Stimulated activated CD8-positive, alpha-beta memory T cell treated with anti-CD3 and anti-CD28 coated beads, Interleukin-4, amount 100 ng/mL, for 48 hours (primary cell): ENCODE measurements around the gene ANTXRL.
A peak's percentile ranks its signal among the peaks of the same experiment; 100 is the strongest.
"Not testable (repeated sequence)": the region's sequence is repeated elsewhere in the genome, so short reads cannot be mapped to it uniquely, and the experiment has no call there.

Experiments
- DNase-seq: peaks from one replicate; pipeline ENCODE4 v3.0.0-alpha.2; 2020

ANTXRL gene

DNA sequence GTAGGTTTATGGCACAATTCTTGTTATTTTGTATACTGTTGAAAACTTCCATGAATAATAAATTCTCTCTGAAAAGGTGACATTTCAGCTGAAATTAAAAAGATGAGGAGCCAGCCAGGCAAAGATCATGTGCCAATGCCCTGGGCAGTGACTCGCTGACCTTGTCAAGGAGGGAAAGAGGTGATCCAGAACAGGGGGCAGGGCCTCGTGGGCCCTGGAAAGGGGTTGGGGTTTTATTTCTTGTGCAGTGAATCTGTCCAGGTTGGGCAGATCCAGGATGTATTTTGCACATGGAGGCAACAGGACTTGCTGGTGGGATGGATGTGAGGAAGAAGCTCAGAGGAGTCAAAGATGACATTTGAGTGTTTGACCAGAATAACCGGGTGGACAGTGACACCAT lies 31.6 kb upstream of the ANTXRL start:
- DNase-seq, result not testable (repeated sequence)

DNA sequence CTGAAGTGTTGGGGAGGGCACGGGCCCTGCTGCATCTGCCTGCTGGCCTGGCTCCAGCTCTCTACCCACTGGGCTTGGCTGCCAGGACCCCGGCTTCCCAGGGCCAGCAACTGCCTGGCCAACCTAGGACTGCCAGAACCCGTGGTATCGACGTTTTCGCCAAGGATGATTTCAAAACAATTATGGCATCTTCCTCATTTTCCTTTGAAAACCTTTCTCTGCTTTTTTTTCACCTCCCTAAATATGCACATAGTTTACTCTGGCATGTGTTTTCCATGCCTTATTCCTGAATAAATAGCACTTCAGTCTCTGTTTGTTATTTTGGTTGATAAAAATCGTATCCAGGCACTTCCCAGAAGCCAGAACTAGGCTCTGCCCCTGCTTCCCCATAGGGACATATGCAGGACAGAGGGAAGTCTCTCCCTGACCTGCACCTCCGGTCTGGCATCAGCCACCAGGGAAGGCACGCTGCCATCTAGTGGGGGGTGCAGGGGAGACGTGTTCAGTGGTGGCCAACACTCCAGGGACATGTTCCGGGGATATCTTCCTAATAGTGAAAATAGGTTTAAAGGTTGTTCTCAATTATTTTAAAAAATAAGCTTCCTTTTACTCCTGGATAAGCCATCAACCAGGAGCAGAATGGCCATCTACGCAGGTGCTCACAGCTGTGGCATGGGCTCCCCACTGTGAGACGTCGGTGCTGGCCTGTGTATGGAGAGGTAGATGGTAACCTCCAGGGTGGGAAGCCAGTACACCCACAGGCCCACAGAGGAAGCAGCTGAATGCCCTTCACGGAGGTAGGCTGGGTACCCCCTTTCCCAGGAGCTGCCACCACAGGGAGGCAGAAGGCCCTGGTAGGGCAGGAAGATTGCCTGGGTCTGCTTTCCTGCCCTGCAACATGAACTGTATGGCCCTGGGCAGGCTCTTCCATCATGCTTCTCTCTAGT lies 30.7 kb upstream of the ANTXRL start:
- peak; percentile 76 for DNase-seq

GRCh38 chr10:46257099-46257498 lies 29.7 kb upstream of the ANTXRL start:
- no peak for DNase-seq

DNA sequence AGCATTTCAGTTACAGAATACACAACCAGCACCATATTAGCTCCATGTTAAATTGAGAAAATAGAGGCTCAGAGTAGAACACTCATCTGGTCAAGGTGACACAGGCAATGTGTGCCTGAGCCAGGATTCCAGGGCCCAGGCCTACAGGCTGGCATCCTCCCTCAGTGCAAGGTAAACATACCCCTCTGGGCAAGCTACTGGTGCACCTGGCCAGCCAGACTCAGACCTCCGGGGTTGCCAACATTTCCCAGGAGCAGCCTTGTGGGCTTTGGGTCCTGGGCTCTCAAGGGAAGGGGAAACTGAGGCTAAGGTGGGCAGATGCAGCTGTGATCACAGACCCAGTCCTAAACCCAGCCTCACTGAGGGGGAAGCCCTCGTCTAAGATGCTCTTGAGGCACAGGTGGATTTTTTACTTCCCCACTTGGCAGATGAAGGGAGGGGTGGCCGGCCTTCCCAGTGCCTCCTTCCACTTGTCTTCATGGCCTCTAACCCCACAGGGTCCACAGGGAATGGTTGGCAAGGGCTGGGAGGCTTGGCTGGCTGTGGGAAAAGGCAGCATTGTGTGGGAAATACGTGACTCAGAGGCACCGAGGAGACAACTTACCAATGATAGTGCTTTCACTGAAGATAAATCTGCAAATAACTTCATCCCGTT lies 23.8 kb upstream of the ANTXRL start:
- DNase-seq, result not testable (repeated sequence)

GRCh38 chr10:46263831-46264268 lies 22.9 kb upstream of the ANTXRL start:
- DNase-seq, result no peak

GRCh38 chr10:46264336-46264735 lies 22.5 kb upstream of the ANTXRL start:
- DNase-seq, result no peak

DNA sequence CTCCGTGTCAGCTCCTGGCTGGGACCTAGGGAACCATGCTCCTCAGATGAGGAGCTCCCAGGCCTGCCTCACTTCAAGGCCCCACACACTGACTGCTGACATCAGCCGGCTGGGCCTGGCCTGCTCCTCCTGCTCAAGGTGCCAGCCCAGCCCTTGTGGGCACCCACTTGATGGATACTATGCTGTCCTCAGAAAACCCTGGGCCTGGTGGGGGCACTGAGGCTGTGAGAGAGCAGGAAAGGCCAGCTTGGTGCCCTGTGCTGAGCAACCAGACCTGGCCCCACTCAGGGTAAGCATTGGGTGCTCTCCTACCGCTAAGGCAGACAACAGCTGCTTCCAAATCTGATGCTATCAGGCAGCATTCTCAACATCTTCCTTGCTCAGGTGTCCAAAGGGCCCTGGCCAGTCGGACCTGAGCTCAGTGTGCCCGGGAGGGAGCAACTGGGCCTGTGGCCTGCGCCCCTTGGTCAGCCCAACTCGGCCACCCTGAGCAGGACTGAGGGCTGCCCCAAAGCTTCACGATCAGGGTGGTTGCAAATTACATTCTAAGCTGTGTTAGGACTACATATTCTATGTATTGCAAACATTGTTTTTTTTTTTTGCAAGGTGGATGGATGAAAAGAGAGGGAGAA lies 21.9 kb upstream of the ANTXRL start:
- DNase-seq, result no peak

DNA sequence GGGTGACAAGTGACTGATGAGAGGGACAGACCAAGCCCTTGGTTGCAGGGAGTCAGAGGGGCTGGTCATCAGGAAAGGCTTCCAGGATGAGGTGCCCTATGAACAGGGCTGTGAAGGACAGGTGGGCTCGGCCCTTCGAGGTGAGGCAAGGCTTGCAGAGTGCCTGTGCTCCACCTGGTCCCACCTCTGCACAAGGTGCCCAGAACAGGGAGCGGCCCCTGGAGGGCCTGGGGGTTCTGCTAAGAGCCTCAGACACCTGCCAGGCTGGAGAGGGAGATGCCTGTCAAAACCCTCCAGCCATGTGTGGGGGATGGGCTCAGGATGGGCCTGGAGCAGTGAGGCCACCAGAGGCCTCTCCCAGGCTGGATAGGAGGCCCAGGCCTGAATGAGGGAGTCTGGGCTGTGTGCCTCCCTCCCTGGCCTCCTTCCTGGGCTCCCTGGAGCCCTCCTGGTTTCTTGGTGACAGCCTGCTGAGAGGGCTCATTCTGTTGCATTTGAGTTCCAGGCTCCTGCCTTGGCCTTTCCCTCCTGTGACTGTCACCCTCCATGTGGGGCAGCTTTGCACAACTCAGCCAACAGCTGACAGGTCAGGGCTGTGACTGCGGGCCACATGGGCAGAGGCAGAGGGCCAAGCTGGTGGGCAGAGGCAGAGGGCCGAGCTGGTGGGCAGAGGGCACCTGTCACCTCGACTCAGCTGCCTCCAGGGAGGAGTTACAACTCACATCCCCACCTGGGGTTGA lies 21.1 kb upstream of the ANTXRL start:
- not testable (repeated sequence) for DNase-seq

- DNase-seq, result no peak
Observed at GRCh38 chr10:46266306-46266985, 20.4 kb upstream of the ANTXRL start.

- peak; percentile 19 for DNase-seq
Observed at GRCh38 chr10:46267132-46267985, 19.4 kb upstream of the ANTXRL start.

- DNase-seq, result peak; percentile 69
Observed at GRCh38 chr10:46268076-46268881, 18.5 kb upstream of the ANTXRL start.

DNA sequence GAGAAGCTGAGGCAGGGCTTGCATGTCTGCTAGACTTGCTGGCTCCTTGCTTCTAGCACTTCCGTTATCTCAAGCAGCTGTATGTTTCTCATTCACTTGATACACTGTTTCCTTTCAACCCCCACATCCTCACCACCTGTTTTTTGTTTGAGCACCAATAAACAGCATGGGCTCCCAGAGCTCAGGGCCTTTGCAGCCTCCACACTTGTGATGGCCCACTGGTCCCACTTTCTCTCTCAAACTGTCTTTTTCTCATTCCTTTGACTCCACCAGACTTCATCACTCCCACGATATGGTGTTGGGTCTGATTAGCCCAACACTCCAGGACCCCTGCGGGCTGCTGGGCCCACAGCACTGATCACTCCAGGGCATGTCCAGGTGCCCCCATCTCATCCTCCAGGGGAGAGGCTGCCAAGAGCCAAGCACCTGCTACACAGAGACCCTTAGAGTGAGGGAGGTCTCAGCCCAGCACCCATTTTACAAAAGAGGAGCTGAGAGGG lies 17.2 kb upstream of the ANTXRL start:
- DNase-seq, result peak; percentile 31

DNA sequence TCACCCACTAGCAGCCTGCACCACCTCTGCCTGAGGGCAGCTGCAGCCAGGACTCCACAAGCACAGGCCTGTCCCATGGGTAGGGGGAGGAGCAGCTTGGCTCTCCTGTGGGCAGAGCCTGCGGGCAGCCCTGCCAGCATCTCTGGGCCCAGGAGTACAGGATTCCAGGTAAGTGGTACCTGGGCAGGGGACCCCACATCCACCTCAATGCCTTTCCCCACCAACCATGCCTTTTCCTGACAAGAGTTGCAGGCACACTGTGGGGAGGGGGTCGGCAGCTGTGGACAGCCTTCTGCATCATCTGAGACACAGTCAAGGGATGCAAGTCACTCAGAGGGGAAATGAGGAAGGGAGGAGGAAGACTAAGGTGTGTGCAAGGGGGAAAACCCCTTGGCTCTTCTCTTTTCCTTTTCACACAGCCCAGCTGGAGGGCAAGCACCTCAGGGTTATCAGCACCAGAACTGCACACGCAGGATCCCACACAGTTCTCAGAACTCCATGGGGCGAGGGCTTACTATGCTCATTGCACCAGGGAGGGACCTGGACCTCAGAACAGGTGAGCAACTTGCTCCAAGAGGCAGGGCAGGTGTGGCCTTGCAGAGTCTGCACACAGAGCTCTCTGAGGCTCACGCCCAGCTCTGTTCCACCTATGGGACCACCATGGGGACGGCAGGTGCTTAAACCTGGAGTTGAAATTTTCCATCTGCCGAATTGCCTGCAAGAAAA lies 16.5 kb upstream of the ANTXRL start:
- DNase-seq, result peak; percentile 22

DNA sequence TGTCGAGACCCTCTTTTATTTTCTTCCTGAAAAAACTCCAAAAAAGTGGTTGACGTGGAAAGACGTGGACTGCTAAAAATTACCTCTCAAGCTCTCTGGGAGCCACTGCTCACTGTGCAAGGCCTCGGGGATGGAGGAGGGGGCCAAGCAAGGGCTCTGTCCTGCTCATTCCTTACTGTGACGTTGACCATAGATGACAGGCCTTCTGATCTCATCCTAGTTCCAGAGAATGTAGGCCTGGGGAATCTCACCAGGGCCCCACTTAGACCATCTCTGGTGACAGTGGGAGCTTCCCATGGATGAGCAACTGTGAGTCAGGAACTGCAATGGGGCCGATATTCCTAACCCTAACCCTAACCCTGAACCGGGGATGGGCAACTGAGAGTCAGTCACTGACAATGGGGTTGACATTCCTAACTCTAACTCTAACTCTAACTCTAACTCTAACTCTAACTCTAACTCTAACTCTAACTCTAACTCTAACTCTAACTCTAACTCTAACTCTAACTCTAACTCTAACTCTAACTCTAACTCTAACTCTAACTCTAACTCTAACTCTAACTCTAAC lies 15.8 kb upstream of the ANTXRL start:
- peak; percentile 17 for DNase-seq

DNA sequence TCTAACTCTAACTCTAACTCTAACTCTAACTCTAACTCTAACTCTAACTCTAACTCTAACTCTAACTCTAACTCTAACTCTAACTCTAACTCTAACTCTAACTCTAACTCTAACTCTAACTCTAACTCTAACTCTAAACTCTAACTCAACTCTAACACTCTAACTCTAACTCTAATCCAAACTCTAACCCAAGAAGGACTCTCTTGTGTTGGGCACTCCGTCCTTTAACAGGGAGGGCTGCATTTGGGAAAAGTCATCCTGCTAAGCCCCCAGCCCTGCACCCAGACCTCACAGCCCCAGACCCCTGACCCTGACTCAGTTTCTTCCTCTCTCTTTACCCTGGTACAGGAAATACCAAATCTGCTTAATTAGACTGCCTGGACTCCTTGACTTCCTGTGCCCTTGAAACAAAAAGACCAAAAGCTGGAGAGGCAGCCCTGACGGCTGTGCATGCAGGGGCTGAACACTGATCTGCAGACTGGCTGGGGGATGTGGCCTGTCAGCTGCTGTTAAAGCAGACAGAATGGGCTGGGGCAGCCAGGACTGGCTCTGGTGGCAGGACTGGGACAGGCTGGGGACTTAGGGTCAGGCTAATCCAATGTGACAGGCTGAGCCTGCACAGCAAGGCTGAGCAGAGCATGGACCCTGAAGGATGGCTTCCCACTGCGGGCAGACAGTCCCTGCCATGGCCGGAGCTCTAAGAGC lies 14.8 kb upstream of the ANTXRL start:
- peak; percentile 27 for DNase-seq

GRCh38 chr10:46272863-46273415 lies 13.9 kb upstream of the ANTXRL start:
- peak; percentile 22 for DNase-seq

GRCh38 chr10:46273506-46274477 lies 13.0 kb upstream of the ANTXRL start:
- DNase-seq, result peak; percentile 18
